GM06990 (cell line): ENCODE results near the gene PEX14.

Source experiments
- DNase-seq: peaks from one replicate; pipeline ENCODE4 v3.0.0-alpha.2; 2011; ENCODE audit not compliant: insufficient read length; ENCODE audit errors: extremely low read depth
- H3K27me3 ChIP-seq: replicated peaks from 2 replicates; pipeline ENCODE4 v1.6.0; 2011; ENCODE audit warnings: low read length; ENCODE audit not compliant: control insufficient read depth, insufficient read depth
- H3K36me3 ChIP-seq: 2 replicates; pipeline ENCODE4 v1.5.1; 2011; ENCODE audit warnings: low read length; ENCODE audit not compliant: control insufficient read depth, insufficient read depth
- H3K4me3 ChIP-seq: replicated peaks from 2 replicates; pipeline ENCODE4 v1.5.1; 2011; ENCODE audit warnings: low read depth, mild to moderate bottlenecking, control low read depth, low read length
- CTCF ChIP-seq: IDR thresholded peaks from 2 replicates; pipeline ENCODE4 v1.5.1; 2011; ENCODE audit warnings: low read length, control low read depth, mild to moderate bottlenecking, inconsistent platforms; ENCODE audit not compliant: insufficient read depth, poor library complexity, severe bottlenecking

The PEX14 gene

GRCh38 chr1:10438677-10439163 lies 36.0 kb upstream of the PEX14 start:
- no peak for DNase-seq
- no peak for TF ChIP-seq CTCF

GRCh38 chr1:10440305-10440704 lies 34.4 kb upstream of the PEX14 start:
- Histone ChIP-seq H3K27me3 (no peaks in the 10 kb centered on the region), H3K4me3 (no peak overlapping the region), H3K36me3 (no peaks in the 10 kb centered on the region)
- TF ChIP-seq CTCF = no peak
- DNase-seq = no peak

More at GRCh38 chr1:10438677-10439163, 36.0 kb upstream of the PEX14 start:
- H3K27me3 ChIP-seq = no peaks in the 10 kb centered on the region
- no peaks in the 10 kb centered on the region for H3K36me3 ChIP-seq
- no peak overlapping the region for H3K4me3 ChIP-seq

- no peak for TF ChIP-seq CTCF
- DNase-seq = no peak
- Histone ChIP-seq H3K27me3 (no peaks in the 10 kb centered on the region), H3K36me3 (no peaks in the 10 kb centered on the region), H3K4me3 (no peak overlapping the region)
Measured at GRCh38 chr1:10440794-10441193, 34.0 kb upstream of the PEX14 start.

GRCh38 chr1:10444248-10444647 lies 30.5 kb upstream of the PEX14 start:
- Histone ChIP-seq H3K27me3 (no peaks in the 10 kb centered on the region), H3K36me3 (no peaks in the 10 kb centered on the region), H3K4me3 (no peak overlapping the region)
- no peak for TF ChIP-seq CTCF
- no peak for DNase-seq

- DNase-seq = no peak
- Histone ChIP-seq H3K27me3 (no peaks in the 10 kb centered on the region), H3K36me3 (no peaks in the 10 kb centered on the region), H3K4me3 (no peak overlapping the region)
- no peak for TF ChIP-seq CTCF
Measured at GRCh38 chr1:10444795-10445397, 29.9 kb upstream of the PEX14 start.

- no peak overlapping the region for H3K4me3 ChIP-seq
- H3K27me3 ChIP-seq = no peaks in the 10 kb centered on the region
- H3K36me3 ChIP-seq = no peaks in the 10 kb centered on the region
- DNase-seq = no peak
- TF ChIP-seq CTCF = no peak
Measured at GRCh38 chr1:10446790-10447422, 27.8 kb upstream of the PEX14 start.
